Activated CD4-positive, alpha-beta T cell treated with anti-CD3 and anti-CD28 coated beads, Interleukin-2, amount 50 U/mL, for 16 hours (primary cell): ENCODE results near the gene SGCB.

Experiments used
- DNase-seq: peaks from one replicate; pipeline ENCODE4 v3.0.0-alpha.2; 2020

SGCB gene

GRCh38 chr4:52017814-52018213 is 20.3 kb downstream of the SGCB start:
- no peak for DNase-seq

- DNase-seq, result no peak
These were observed 21.1 kb downstream of the SGCB start for GRCh38 chr4:52016981-52017380.

- no peak for DNase-seq
These were observed 22.7 kb downstream of the SGCB start for GRCh38 chr4:52015366-52015765.

- no peak for DNase-seq
These were observed 23.2 kb downstream of the SGCB start for GRCh38 chr4:52014903-52015302.

GRCh38 chr4:52012651-52013050 is 25.4 kb downstream of the SGCB start:
- DNase-seq, result no peak

- DNase-seq, result no peak
These were observed 27.1 kb downstream of the SGCB start for GRCh38 chr4:52010986-52011385.

GRCh38 chr4:52006887-52007286 is 31.2 kb downstream of the SGCB start:
- no peak for DNase-seq

- no peak for DNase-seq
These were observed 32.4 kb downstream of the SGCB start for GRCh38 chr4:52005604-52006273.

- no peak for DNase-seq
These were observed 33.7 kb downstream of the SGCB start for GRCh38 chr4:52004414-52004813.

GRCh38 chr4:52001616-52002015 is 36.5 kb downstream of the SGCB start:
- DNase-seq, result no peak

- no peak for DNase-seq
These were observed 38.8 kb downstream of the SGCB start for GRCh38 chr4:51999250-51999649.

- no peak for DNase-seq
These were observed 39.3 kb downstream of the SGCB start for GRCh38 chr4:51998837-51999236.

- DNase-seq, result no peak
These were observed 40.5 kb downstream of the SGCB start for GRCh38 chr4:51997647-51998046.

- DNase-seq, result no peak
These were observed 42.4 kb downstream of the SGCB start for GRCh38 chr4:51995647-51996220.
